ENCODE results near the gene DKKL1.

Gene DKKL1

GRCh38 chr19:49418511-49418910 is 54.8 kb downstream of the DKKL1 start:
- no peak for TF ChIP-seq CTCF (IDR thresholded peaks at IDR 0.05; ENCODE audit: control extremely low read depth, extremely low read depth, low read depth, missing control alignments)
- no peak for DNase-seq (ENCODE audit: extremely low spot score)
- POLR2A ChIA-PET, result no interaction called here
- CTCF ChIA-PET, result interaction anchor here (1.8 to 3.5 kb wide), 4 partner anchors 9 to 27 kb away, joined by 4 to 21 read pairs (median 10); no protein-coding TSS in a partner anchor

GRCh38 chr19:49419173-49419572 is 55.5 kb downstream of the DKKL1 start:
- no peak for TF ChIP-seq CTCF (IDR thresholded peaks at IDR 0.05; ENCODE audit: control extremely low read depth, extremely low read depth, low read depth, missing control alignments)
- ChIA-PET POLR2A (no interaction called here), CTCF (interaction anchor here (1.1 to 3.5 kb wide), 7 partner anchors 8 to 324 kb away, joined by 3 to 21 read pairs (median 7); no protein-coding TSS in a partner anchor)
- DNase-seq (ENCODE audit: extremely low spot score), result no peak

GRCh38 chr19:49420227-49420626 is 56.5 kb downstream of the DKKL1 start:
- CTCF ChIA-PET, result interaction anchor here (0.8 to 3.5 kb wide), 7 partner anchors 11 to 325 kb away, joined by 3 to 21 read pairs (median 3); no protein-coding TSS in a partner anchor
- no peak for DNase-seq (ENCODE audit: extremely low spot score)
- no peak for TF ChIP-seq CTCF (IDR thresholded peaks at IDR 0.05; ENCODE audit: control extremely low read depth, extremely low read depth, low read depth, missing control alignments)
- POLR2A ChIA-PET, result no interaction called here

- ChIA-PET POLR2A (no interaction called here), CTCF (interaction anchor here (1.2 to 3.5 kb wide), 4 partner anchors 13 to 30 kb away, joined by 3 to 21 read pairs (median 5); no protein-coding TSS in a partner anchor)
- TF ChIP-seq CTCF (IDR thresholded peaks at IDR 0.05; ENCODE audit: control extremely low read depth, extremely low read depth, low read depth, missing control alignments), result no peak
- no peak for DNase-seq (ENCODE audit: extremely low spot score)
Observed at GRCh38 chr19:49421039-49421877, 57.6 kb downstream of the DKKL1 start.

GRCh38 chr19:49421878-49422202 is 58.2 kb downstream of the DKKL1 start:
- TF ChIP-seq CTCF (IDR thresholded peaks at IDR 0.05; ENCODE audit: control extremely low read depth, extremely low read depth, low read depth, missing control alignments), result no peak
- CTCF ChIA-PET, result no interaction called here
- POLR2A ChIA-PET, result no interaction called here
- no peak for DNase-seq (ENCODE audit: extremely low spot score)

GRCh38 chr19:49422407-49423070 is 58.9 kb downstream of the DKKL1 start:
- ChIA-PET CTCF (no interaction called here), POLR2A (no interaction called here)
- DNase-seq (ENCODE audit: extremely low spot score), result peak; percentile 58
- TF ChIP-seq CTCF (IDR thresholded peaks at IDR 0.05; ENCODE audit: control extremely low read depth, extremely low read depth, low read depth, missing control alignments), result peak; percentile 23
